GM12875 (cell line): ENCODE data around the gene SNAP29.
"Not testable (repeated sequence)": the region's sequence is repeated elsewhere in the genome, so short reads cannot be mapped to it uniquely, and the experiment has no call there.

Source experiments
- H3K4me3 ChIP-seq: one replicate; pipeline ENCODE4 v1.5.1; 2011; ENCODE audit warnings: low read depth, low read length, control low read depth
- CTCF ChIP-seq: IDR thresholded peaks from 2 replicates; pipeline ENCODE4 v1.5.1; 2011; ENCODE audit warnings: low read depth, mild to moderate bottlenecking, control low read depth, inconsistent platforms, low read length, moderate library complexity, borderline replicate concordance; ENCODE audit not compliant: insufficient read depth

SNAP29 gene

GRCh38 chr22:20823264-20823663 lies 35.5 kb upstream of the SNAP29 start:
- H3K4me3 ChIP-seq: no peak overlapping the region
- TF ChIP-seq CTCF: no peak

- H3K4me3 ChIP-seq: not testable (repeated sequence)
These were observed 33.6 kb upstream of the SNAP29 start for GRCh38 chr22:20825216-20825615.

- no peak for TF ChIP-seq CTCF
- H3K4me3 ChIP-seq: no peak overlapping the region
These were observed 33.2 kb upstream of the SNAP29 start for GRCh38 chr22:20825624-20826023.

GRCh38 chr22:20826373-20827152 lies 32.2 kb upstream of the SNAP29 start:
- H3K4me3 ChIP-seq: not testable (repeated sequence)

GRCh38 chr22:20829491-20830134 lies 29.2 kb upstream of the SNAP29 start:
- TF ChIP-seq CTCF: no peak
- H3K4me3 ChIP-seq: no peak overlapping the region

GRCh38 chr22:20833225-20833665 lies 25.6 kb upstream of the SNAP29 start:
- no peak overlapping the region for H3K4me3 ChIP-seq
- no peak for TF ChIP-seq CTCF

GRCh38 chr22:20834206-20834605 lies 24.6 kb upstream of the SNAP29 start:
- no peak overlapping the region for H3K4me3 ChIP-seq
- TF ChIP-seq CTCF: no peak

GRCh38 chr22:20834725-20835124 lies 24.1 kb upstream of the SNAP29 start:
- no peak overlapping the region for H3K4me3 ChIP-seq
- no peak for TF ChIP-seq CTCF
